ENCODE measurements around the gene ADH4.

GRCh38 chr4:99082192-99082591 is 61.9 kb downstream of the ADH4 start:
- TF ChIP-seq CTCF (conservative IDR thresholded peaks at IDR 0.05; ENCODE audit: low read depth in 2 of 2) (no peak), EZH2 (IDR thresholded peaks at IDR 0.05; ENCODE audit: low read depth, unreplicated experiment) (no peak), ZNF114 (CRISPR knock-in tag; IDR thresholded peaks at IDR 0.05) (no peak), POLR2AphosphoS5 (IDR thresholded peaks at IDR 0.05; ENCODE audit: low read depth) (no peak), EZH2phosphoT487 (IDR thresholded peaks at IDR 0.05; ENCODE audit: unreplicated experiment) (no peak), STAT1 (IDR thresholded peaks at IDR 0.05; ENCODE audit: unreplicated experiment) (no peak), REST (IDR thresholded peaks at IDR 0.05; ENCODE audit: unreplicated experiment) (no peak)

All from GM23338 (cell line).